Measurements from ENCODE around the gene GPHB5.
"Not testable (repeated sequence)": the region's sequence is repeated elsewhere in the genome, so short reads cannot be mapped to it uniquely, and the experiment has no call there.

Gene GPHB5

DNA sequence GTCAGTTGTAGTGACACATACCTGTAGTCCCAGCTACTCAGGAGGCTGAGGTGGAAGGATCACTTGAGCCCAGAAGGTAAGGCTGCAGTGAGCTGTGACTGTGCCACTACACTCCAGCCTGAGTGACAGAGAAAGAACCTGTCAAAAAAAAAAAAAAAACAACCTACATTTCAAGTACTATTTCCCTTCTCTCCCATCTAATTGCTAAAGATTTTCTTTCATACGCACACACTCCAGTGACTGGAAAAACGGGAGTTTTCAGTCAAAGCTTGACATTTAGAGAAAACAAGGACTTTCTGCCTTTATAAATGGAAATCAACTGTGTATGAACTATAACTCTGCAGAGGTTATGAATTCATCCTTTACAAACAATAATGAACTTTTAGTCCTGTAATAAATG lies 25.9 kb downstream of the GPHB5 start:
- no peak for DNase-seq

DNA sequence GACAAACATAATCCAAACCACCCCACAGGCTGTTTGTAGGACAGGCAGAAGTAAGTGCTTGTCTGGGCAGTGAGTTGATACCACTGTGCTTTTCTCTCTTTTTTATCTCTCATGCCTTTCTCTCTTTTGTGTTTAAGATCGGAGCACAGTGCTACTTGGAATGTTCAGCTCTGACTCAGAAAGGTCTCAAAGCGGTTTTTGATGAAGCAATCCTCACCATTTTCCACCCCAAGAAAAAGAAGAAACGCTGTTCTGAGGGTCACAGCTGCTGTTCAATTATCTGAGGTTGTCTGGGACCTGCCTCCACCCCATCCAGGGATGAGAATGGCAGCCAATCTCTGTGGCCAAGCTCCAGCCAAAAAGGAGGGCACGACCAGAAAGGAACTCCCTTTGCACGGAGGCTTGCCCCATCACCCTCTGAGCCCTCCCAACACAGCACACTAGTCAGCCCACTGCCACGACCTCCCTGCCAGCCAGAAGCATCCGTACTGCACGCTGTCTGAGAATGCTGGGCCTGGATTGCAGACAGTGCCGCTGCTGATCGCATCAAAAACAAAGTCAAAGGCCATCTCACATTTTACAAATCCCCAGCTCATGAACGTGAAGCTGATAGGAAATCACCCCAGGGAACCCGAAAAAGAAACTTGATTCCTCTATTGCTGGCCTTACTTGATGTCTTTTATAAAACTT lies 27.8 kb downstream of the GPHB5 start:
- no peak for DNase-seq

DNA sequence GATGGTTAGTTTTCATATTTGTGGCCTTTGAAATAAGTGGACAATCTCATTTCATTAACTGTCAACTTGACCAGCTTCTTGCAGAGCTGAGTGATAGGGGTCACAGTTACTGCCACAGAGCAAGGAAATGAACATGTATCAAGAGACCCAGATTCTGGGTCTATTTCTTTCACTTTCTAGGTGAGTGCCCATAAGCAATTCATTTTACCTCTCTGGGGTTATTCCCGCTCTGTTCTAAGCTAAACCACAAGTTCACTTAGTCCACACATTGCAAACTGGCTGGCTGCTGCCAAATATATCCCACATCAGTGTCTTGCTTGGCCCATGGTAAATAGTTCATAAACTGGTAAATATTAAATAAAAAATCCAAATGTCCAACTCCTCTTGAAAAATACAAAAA lies 29.9 kb downstream of the GPHB5 start:
- DNase-seq: no peak

DNA sequence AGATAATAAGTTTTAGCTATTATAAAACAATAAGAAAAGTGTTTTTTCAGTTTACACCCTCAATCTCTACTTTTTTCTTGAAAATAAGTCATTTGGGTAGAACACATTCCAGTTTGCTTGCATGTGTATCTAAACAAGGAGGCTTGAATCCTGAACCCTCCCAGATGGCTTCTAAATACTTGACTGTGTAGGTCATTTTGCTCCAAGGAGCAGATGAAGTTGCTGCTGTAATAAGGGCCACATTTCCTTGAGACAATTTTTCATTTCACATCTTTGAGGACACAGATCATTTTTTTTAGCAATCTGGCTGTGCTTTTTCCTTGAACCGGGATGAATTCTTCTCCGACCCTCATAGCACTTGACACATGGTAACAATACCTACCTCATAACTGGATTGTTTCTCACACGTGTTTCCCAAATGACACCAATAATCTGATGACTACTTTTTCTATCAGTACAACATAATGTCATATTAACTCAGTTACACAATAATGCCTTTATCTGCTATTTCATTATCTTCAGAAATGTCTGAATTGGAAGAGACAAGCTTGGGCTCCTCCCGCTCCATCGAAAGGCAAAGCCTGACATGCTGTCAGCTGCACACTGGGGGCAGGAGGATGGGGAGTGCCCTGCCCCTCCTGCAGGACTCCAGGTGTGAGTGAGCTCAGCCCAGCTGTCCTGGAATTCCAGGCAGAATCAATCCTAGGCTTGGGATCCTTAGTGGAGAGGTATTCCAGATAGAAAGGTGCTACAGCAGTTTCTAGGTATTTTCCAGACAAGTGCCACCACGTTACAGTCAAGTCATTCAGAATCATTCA lies 30.9 kb downstream of the GPHB5 start:
- no peak for DNase-seq

DNA sequence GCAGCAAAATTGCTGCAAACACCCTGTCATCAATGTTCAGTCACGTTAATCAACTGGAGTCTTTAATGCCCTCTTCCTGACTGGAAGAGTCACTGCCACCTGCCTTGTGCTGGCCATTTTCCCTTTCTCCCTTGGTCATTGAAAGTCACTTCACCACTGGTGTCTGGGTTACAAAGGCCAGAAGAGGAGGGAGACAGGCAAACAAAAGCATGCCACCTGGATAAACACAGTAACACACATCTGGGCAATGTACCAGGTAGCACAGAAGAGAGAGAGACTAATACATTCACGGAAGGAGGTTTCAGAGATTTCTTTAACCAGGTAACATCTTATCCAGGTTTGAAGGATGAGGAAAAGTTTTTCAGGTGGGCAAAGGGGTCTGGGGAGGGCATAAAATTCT lies 32.7 kb downstream of the GPHB5 start:
- no peak for DNase-seq

DNA sequence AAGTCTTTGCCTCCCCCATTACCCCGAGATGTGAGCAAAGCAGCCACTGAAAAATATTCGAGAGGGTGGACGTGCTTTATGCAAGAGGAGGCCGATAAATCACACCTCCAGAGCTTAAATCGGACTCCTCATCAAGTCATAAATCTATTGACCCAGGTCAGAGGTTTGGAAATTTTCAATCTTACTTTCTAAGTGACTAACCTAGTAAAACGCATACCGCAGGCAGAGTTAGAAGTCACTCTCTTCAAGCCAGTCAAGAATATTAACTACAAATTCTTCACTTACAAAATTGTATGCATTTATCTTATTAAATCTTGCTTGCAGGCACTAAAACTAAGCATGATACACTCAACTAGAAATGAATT lies 34.9 kb downstream of the GPHB5 start:
- DNase-seq: no peak

DNA sequence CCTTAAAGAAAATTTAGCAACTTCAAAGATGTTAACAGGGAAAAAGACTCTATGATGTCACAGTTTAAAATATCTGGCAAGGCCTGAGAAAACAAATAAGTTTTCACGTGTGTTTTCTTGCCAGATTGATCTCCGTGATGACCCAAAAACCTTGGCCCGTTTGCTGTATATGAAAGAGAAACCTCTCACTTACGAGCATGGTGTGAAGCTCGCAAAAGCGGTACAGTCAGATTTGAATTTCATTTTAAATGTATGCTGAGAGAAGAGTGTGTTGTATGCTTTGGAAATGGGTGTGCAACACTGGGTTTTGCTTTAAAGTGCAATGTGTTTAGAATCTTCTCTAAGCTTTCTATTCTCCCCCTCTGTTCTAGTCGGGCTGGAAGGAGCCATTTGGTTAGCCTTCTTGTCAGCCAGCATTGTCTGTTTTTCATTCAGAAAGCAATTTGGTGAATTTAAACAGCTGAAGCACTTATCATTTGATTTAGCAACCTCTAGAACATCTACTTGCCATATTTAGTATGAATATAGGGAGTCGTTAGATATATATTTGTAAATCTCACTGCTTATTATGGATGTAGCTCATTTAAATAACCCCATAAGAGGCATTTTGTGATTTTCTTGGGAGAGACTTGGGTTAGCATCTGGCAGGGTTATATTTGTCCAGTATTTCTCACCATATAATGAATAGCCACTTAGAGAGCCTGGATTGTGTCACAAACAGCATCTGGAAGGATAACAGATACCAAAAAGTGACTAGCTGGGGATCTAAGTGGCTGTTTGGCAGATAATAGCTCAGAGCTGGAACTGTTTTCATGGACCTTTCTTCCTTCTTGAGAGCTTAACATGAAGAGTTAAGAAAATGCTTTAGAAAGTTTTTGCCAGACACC lies 35.5 kb downstream of the GPHB5 start:
- DNase-seq: no peak

DNA sequence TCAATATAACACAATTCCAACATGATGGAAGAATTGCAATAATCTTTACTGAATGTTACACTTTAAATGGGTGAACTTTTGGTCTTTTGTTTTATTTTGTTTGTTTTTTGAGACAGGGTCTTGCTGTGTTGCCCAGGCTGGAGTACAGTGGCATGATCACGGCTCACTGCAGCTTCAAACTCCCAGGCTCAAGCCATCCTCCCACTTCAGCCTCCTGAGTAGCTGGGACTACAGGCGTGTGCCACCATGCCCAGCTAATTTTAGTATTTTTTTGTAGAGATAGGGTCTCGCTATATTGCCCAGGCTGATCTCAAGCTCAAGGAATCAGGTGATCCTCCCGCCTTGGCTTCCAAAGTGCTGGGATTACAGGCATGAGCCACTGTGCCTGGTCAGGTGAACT lies 38.8 kb downstream of the GPHB5 start:
- DNase-seq: not testable (repeated sequence)

DNA sequence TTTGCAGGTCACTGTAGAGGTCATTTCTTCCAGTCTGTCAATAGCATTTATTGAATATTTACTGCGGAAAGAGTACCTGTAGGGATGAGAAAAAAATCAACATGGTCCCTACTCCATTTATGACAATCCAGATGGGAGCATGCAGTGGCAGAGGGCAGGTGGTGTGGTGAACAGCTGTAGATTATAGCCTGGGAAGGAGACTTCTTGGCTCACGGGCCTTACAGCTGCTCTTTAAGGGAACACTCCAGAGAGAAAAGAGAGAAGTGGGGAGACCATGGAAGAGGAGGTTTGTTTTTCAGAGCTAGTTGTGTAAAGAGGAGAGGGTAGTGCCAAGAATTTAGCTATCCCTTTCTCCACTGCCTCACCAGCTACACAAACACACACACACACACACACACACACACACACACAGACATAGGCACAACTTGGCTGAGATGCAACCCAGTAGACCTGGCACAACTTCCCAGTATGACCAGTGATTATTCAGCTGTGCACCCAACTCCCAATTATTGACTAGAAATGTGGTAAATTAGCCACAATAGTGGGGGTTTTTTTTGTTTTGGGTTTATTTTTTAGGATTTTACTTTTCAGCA lies 41.0 kb downstream of the GPHB5 start:
- DNase-seq: no peak

DNA sequence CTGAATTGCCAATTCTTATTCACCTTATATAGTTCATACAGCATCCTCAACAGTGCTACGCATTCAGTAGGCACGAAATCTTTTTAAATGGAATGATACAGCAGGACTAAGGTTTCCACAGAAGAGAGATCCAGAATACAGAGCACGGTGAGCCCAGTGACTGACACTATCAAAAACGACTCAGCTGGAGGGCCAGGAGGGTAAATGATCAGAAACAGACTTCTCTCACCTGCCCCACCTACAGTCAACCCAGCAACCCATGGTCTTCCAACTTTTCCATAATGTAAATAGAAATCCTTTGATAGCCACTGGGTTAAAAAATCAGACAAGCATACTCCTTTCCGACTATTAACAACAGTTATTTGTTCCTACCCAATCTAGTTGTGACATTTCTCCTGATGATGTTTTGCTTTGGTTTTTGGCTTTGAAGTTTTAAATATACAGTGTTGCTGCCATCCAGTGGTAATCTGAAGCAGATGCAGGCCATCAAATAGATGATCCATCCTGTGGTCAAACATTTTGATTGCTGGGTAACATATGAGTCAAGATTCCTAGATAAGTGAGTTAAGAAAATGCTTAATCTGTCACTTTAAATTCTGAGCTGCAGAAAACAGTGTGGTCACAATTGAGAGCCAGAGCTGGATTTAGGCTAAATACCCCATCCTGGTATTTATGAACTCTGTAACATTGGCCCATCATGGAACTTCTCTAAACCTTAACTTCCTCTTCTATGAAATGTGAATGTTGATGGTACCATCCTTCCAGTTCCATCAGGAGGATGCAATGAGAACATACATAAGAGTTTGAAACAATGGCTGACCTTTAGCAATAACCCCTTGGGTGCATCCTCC lies 42.0 kb downstream of the GPHB5 start:
- DNase-seq: no peak

DNA sequence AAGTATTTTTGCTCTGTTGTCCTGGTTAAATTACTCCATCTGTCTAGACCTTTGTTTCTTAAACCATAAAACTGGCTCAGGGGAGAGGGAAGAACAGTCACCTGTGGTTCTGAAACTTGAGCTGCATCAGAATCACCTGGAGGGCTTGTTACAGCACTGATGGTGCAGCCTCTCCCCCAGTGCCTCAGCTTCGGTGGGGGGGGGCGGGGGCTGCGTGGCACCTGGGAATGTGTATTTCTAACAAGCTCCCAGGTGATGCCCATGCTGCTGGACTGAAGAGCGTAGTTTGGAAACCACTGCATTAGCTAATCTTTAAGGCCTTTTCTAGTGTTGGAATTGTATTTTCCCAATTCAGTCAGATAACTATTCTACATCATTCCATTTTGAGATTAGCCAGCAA lies 42.7 kb downstream of the GPHB5 start:
- no peak for DNase-seq

DNA sequence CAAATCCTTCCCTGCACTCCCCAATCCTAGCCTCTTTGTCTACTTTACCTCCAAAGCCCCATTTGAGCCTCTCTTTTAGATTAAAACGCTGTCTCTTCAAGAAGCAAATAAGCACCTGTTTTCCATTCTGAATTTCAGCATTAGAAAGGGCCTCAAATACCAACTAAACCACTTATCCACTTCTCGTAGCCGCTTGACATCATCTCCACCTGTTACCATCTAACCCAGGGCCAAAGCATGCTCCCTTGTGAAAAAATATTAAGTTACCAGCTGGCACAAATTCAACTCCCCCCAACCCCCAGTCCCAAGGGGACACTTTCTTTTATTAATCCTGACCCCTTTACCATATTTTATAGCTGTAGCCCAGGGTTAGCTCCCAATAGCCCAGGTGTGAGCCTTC lies 43.1 kb downstream of the GPHB5 start:
- DNase-seq: no peak

DNA sequence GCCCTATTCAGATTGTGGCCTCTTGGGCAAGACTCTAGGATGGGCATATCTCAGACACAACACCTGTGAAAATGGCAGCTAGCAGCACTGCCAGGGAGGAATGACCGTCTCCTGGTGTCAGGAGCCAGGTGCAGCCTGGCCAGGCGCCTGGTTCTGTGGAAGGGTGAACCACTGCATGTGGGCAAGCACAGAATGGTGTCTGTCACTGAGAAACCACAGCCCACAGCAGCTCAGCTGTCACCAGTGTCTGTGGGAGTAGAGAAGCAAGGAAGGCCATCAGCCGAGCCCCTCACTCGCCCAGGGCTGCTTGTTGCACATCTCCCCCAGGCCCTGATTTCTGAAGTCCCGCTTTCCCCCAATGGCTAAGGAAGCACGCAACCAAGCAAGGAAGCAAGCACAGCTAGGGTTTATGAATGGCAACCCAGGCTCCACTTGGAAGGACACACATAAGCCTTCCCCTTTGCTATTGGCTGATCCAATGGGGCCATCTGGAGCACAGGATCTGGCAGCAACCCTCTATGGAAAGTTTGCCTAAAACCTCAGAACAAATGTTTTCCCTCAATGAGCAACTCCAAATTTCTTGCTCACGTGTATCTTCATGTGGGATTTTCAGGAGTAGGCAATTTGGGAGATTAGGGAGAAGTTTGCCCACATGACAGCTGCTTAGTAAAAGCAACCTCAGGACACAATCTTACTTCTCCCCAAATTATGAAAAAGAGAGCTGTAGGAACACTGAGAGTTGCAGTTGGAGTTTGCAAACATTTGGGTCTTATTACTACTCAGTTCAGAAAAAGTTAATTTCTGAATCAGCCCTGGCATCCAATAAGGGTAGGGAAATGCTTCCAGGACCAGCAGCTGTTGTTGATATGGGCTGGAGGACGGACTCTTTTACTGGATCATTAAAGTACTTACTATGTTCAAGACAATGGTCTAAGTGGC lies 44.7 kb downstream of the GPHB5 start:
- DNase-seq: no peak

DNA sequence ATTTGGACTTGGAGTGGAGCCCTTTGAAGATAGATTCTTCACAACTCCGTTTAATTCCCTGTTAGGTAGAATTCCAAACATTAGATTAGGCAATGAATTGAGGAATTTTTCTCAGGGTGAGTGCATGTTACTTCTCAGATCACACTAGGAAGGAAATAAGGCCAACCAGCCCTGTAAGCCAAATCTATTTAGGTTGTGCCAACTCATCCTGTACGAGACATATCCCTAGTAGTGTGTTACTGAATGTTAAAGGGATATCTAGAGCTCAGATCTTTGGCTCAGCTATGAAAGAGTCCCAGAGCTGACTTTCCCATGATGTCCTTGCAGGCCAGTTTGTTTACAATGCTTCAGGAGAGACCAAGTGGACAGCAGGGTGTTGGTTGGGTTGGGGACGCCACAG lies 45.6 kb downstream of the GPHB5 start:
- no peak for DNase-seq

DNA sequence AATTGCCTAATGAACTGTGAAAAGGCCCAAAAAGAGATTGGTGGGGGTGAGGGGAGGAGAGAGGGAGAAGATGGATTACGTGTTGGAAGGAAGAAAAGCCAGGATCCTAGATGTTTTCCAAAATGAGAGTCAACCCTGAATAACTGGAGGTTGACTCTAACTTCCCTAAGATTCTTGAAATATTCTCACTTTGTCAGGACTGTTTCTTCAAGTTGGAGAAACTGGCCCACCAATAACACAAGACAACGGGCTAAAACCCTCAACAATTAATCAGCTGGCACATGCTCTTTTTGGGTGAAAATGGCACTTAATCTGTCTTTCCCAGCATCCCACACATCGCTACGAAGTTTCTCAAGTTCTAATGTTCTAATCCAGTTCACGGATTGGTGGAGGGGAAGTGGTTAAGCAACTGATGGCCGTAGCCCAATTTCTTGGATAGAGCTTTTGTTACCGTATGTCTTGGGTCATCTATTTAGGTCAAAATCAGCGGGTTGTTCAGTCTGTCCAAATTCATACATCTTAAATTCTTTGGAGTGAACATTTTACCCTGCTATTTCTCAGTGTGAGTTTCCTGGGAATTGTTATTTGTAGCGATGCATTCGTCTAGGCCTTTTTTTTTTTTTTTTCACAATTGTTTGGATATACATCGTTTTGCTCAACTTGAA lies 49.0 kb downstream of the GPHB5 start:
- no peak for DNase-seq

DNA sequence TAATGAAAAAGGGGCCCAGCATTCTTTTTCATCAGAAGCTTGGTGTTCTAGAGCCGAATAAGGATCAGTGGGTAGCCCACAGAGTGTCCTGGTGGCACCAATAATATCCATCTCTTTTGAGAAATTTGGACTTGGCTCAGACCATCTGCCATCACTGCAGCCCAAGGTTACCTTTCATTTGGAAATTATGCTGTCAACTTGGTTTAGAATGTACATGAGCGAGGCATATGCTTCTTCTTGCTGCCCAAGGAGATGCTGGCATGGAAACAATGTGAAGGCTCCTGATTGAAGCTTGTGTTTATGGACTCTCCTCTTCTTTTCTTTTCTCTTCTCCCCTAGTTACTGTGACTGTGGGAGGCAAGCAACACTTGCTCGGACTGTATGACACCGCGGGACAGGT lies 50.0 kb downstream of the GPHB5 start:
- no peak for DNase-seq

DNA sequence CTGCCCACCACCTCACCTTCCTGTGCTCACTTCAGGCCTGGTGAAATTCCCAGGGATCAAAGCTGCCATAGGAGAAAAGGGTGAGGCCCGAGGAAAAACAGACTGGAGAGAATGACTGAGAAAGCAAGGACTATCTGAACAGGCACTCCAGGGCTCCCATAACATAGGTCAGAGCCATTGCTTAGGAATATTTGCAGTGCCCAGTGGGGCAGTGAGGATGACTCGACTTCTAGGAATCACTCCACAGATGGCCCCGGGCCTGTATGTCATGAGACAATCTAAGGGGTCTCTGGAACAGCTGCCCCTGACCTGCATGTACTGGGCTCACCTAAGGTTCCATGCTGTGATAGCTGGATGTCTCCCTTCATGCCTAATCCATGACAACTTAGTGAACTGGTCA lies 51.6 kb downstream of the GPHB5 start:
- DNase-seq: no peak

DNA sequence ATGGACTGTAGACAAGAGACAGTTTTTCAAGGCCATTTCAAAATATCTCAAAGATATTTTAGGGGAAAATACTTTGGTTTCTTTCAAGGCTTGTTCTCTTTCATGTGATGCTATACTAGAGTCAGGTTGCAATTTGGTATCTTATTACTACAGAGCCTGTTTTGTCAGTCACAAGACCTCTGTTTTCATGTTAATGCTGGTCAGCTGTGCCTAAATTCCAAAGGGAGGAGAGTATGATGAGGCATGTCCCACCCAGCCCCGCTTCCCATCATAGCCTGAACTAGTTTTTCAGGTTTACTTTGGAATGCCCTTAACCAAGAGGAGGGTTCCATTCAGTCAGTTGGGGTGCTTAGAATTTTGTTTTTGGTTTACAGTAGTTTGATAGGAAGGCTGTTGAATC lies 52.6 kb downstream of the GPHB5 start:
- DNase-seq: no peak
